Central memory CD8-positive, alpha-beta T cell (primary cell): ENCODE measurements around the gene CEP290.

Source experiments
- ATAC-seq: fragments of 150-1000 bp; cut with Tn5 transposase; replicated peaks from 2 replicates; pipeline ENCODE4 v1.10.0; 2022; ENCODE audit warnings: mild to moderate bottlenecking, moderate FRiP score, moderate number of reproducible peaks; ENCODE audit not compliant: poor library complexity, severe bottlenecking; ENCODE audit errors: extremely low read depth
- DNase-seq, 2 donors: peaks; one replicate each; pipeline ENCODE4 v3.0.0; 2021; ENCODE audit warnings: low spot score in 2 of 2
- H3K27ac Mint-ChIP-seq: one replicate; pipeline ENCODE4 v1.8.0; 2022; ENCODE audit warnings: low read depth, mild to moderate bottlenecking, moderate library complexity, mixed read lengths
- H3K27me3 Mint-ChIP-seq: one replicate; pipeline ENCODE4 v1.8.0; 2022; ENCODE audit warnings: mixed read lengths
- H3K36me3 Mint-ChIP-seq: one replicate; pipeline ENCODE4 v1.8.0; 2022; ENCODE audit warnings: mild to moderate bottlenecking, moderate library complexity, mixed read lengths; ENCODE audit not compliant: insufficient read depth
- H3K4me1 Mint-ChIP-seq: one replicate; pipeline ENCODE4 v1.8.0; 2022; ENCODE audit warnings: mixed read lengths
- H3K4me3 Mint-ChIP-seq: one replicate; pipeline ENCODE4 v1.8.0; 2022; ENCODE audit warnings: mild to moderate bottlenecking, moderate library complexity, mixed read lengths
- H3K9me3 Mint-ChIP-seq: one replicate; pipeline ENCODE4 v1.8.0; 2022; ENCODE audit warnings: mixed read lengths

The CEP290 gene

DNA sequence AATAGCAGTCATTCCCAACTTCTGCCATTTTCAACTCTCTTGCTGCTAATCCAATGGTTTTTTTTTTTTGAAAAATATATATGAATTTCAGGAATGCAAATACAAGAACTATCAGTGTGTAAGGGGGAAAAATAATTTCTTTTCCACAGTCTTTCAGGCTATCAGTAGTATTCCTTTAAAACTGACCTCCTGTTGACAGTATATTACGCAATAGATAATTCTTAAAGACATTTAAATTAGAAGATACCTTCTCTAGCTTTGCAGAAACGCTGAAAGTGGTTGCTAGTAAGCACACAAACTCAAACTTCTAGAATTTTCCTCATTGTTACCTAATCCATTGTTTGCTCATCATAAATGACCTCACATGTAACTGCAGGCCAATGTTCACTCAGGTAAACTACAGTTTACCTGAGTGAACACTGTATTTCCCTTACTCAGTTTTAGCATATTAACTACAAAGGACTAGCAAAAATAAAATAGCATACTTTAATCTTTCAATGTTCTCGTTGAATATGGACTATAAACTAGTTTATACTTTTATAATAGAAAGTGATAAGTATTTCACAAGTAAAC, 112.7 kb downstream of the CEP290 start, which contains the start of gene C12orf50:
TSS of gene C12orf50 (minus strand) at position 309 of the 573 bp plus-strand sequence. CDS start 2,439 bp downstream, outside the sequence.
- Mint-ChIP-seq H3K4me3 (no peak within 1 kb of the TSS), H3K27ac (no peak within 1 kb of the TSS), H3K27me3 (no peaks in the 10 kb centered on the region), H3K9me3 (no peaks in the 10 kb centered on the region), H3K36me3 (peaks cover 5% of the 10 kb centered on the region), H3K4me1 (no peaks in the 10 kb centered on the region)
- ATAC-seq, result no peak
- no peak for DNase-seq

DNA sequence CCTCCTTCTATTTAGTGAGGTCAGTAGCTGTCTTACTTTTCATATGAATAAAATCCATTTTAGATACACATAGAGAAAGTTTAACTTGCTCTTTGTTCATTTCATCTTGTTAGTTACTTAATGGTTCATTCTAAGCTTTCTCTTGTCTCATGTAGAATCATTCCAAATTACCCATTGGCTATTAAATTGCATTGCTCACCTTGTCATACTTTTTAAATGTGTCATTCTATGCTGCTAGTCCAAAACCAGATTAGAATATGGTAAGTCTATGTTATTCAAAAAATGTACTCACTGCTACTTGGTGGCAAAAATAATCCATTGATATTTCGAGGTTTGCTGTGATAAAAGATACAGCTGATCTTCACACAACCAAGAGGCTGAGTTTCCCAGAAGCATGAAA, 115.7 kb downstream of the CEP290 start:
- Mint-ChIP-seq H3K27me3 (peaks cover 10% of the 10 kb centered on the region), H3K9me3 (no peaks in the 10 kb centered on the region), H3K4me3 (no peak overlapping the region), H3K4me1 (no peaks in the 10 kb centered on the region), H3K27ac (no peak overlapping the region), H3K36me3 (no peaks in the 10 kb centered on the region)
- no peak for DNase-seq
- no peak for ATAC-seq

DNA sequence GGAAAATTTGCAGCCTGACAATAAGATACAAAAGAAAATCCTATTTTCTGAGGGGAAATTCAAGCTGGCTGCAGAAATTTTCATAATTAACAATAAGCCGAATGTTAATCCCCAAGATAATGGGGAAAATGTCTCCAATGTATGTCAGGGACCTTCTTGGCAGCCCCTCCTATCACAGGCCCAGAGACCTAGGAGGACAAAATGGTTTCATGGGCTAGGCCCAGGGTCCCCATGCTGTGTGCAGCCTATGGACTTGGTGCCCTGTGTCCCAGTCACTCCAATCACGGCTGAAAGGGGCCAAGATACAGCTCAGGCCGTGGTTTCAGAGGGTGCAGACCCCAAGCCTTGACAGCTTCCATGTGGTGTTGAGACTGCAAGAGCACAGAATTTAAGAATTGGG, 123.9 kb downstream of the CEP290 start:
- H3K4me3 Mint-ChIP-seq, result no peak overlapping the region
- no peak for DNase-seq
- no peaks in the 10 kb centered on the region for H3K4me1 Mint-ChIP-seq
- ATAC-seq, result no peak
- no peaks in the 10 kb centered on the region for H3K36me3 Mint-ChIP-seq
- H3K27ac Mint-ChIP-seq, result no peak overlapping the region
- no peaks in the 10 kb centered on the region for H3K9me3 Mint-ChIP-seq
- H3K27me3 Mint-ChIP-seq, result peaks cover 70% of the 10 kb centered on the region

DNA sequence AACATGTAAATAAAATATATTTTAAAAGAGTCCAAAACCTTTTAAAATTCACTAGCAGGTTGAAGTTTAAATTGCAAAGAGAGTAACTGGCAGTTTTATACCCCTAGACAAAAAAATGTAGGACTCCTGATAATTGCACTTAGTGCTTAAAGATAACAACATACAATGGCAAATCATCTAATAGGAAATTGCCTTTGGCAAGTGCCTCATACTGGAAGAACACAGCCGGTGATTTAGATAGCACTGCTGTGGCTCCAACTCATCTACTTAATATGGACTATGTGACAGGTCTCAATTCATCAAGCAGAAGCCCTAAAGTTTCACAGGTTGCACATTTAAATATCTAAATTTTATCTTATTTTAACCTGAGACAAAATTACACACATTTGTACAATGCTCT, 126.1 kb downstream of the CEP290 start:
- no peak overlapping the region for H3K4me3 Mint-ChIP-seq

DNA sequence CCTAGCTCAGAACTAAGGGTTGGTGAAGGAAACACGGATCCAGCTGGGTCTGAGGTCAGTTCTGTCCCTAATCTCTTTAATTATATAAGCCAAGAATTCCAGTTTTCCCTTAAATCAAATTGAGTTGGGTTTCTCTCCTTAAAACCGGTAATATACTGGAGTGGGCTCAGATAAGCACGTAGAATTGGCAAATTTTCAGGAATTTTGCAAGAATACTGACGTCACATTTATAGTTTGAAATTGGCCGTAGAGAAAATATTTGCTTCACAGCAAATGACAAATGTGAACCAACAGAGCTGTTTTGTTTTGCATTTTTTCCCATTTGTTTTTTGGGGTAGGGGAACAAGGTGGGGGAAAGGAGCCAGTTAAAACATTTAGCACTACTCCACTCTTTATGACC, 130.1 kb downstream of the CEP290 start:
- DNase-seq (no peak), ATAC-seq (no peak)
- Mint-ChIP-seq H3K36me3 (no peaks in the 10 kb centered on the region), H3K27ac (no peak overlapping the region), H3K27me3 (peaks cover 37% of the 10 kb centered on the region), H3K4me1 (no peaks in the 10 kb centered on the region), H3K4me3 (no peak overlapping the region), H3K9me3 (no peaks in the 10 kb centered on the region)

More for the DNA sequence above, 126.1 kb downstream of the CEP290 start:
- H3K4me1 Mint-ChIP-seq, result no peaks in the 10 kb centered on the region
- H3K9me3 Mint-ChIP-seq, result no peaks in the 10 kb centered on the region
- no peak for DNase-seq
- no peak overlapping the region for H3K27ac Mint-ChIP-seq
- no peaks in the 10 kb centered on the region for H3K36me3 Mint-ChIP-seq
- ATAC-seq, result no peak
- peaks cover 70% of the 10 kb centered on the region for H3K27me3 Mint-ChIP-seq

DNA sequence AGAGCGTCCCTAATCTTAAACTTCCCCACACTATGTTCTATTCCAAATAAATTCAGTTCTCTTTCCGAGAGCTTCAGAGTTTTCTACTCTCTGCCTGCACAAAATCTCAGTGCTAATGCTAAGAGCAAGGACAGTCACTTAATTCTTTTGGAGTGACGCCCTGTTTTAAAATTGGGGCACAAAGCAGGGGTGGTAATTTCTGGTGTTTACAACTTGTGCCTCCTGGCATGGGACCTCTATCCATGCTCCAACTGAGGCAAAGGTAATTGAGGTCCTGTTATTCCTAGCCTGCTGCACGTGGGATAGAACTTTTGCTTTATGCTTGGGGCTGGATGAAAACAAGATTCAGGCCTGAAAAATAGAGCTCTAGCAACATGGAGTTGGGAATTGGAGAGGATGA, 135.5 kb downstream of the CEP290 start:
- Mint-ChIP-seq H3K36me3 (no peaks in the 10 kb centered on the region), H3K9me3 (no peaks in the 10 kb centered on the region), H3K4me1 (no peaks in the 10 kb centered on the region), H3K27ac (no peak overlapping the region), H3K4me3 (no peak overlapping the region), H3K27me3 (peaks cover 7% of the 10 kb centered on the region)
- ATAC-seq, result no peak
- DNase-seq, result no peak

DNA sequence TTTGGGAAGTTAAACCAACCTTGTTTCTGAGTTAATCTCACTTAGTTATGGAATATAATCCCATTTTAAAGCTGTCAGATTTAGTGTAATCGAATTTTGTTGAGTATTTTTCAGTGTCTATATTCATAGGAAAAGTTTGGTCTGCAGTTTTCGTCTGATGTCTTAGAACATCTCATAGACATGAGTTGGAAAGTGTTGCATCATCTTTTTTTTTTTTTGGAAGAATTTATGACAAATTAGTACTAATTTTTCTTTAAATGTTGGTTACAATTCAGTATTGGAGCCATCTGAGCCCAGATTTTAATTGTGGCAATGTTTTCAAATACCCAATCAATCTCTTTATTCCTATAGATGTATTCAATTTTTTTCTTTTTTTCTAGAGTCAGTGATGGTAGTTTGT, 140.6 kb downstream of the CEP290 start:
- H3K36me3 Mint-ChIP-seq, result no peaks in the 10 kb centered on the region

More for the DNA sequence above, 140.6 kb downstream of the CEP290 start:
- ATAC-seq (no peak), DNase-seq (no peak)
- Mint-ChIP-seq H3K27ac (no peak overlapping the region), H3K4me3 (no peak overlapping the region), H3K9me3 (no peaks in the 10 kb centered on the region), H3K27me3 (peaks cover 20% of the 10 kb centered on the region), H3K4me1 (no peaks in the 10 kb centered on the region)
